D721Med (cell line): Measurements from ENCODE around the gene ATP11B.

ENCODE experiments used
- DNase-seq: peaks from one replicate; pipeline ENCODE4 v3.0.0; 2011; ENCODE audit warnings: low spot score; ENCODE audit not compliant: insufficient read length
- FAIRE-seq: peaks from 2 replicates; lab custom pipeline; 2011; peaks lifted over from hg19 to GRCh38; lab: Jason Lieb, UNC
- CTCF ChIP-seq: IDR thresholded peaks from 2 replicates; pipeline ENCODE4 v1.5.1; 2012; ENCODE audit warnings: mild to moderate bottlenecking, control low read depth; ENCODE audit not compliant: insufficient read depth; ENCODE audit errors: missing control alignments

The ATP11B gene

GRCh38 chr3:182964179-182964578, 170.9 kb downstream of the ATP11B start:
- TF ChIP-seq CTCF, result no peak
- FAIRE-seq (no peak), DNase-seq (no peak)

GRCh38 chr3:182965861-182966366, 172.6 kb downstream of the ATP11B start:
- TF ChIP-seq CTCF, result no peak
- FAIRE-seq (no peak), DNase-seq (no peak)

- DNase-seq (no peak), FAIRE-seq (no peak)
- TF ChIP-seq CTCF, result no peak
These were observed 174.2 kb downstream of the ATP11B start for GRCh38 chr3:182967218-182968204.

- TF ChIP-seq CTCF, result no peak
- FAIRE-seq (no peak), DNase-seq (no peak)
These were observed 176.0 kb downstream of the ATP11B start for GRCh38 chr3:182969277-182969676.

GRCh38 chr3:182969853-182970252, 176.5 kb downstream of the ATP11B start:
- no peak for DNase-seq
- no peak for FAIRE-seq
- no peak for TF ChIP-seq CTCF

- no peak for TF ChIP-seq CTCF
- FAIRE-seq (no peak), DNase-seq (no peak)
These were observed 177.6 kb downstream of the ATP11B start for GRCh38 chr3:182970811-182971418.
